Activated CD4-positive, alpha-beta T cell treated with anti-CD3 and anti-CD28 coated beads, Interleukin-2, amount 10 ng/mL, durations not matched to agents 24 days and 14 days (primary cell): ENCODE data around the gene GTPBP10. TPM values are rescaled to one million over a fixed set of nuclear protein-coding genes. Genes with fewer than 3 reads are reported as not detected.

Source experiments
- DNase-seq: peaks from one replicate; pipeline ENCODE4 v3.0.0; 2022
- H3K27ac Mint-ChIP-seq: one replicate; pipeline ENCODE4 v1.8.0; 2022; ENCODE audit warnings: mild to moderate bottlenecking, mixed read lengths
- H3K27me3 Mint-ChIP-seq: one replicate; pipeline ENCODE4 v1.8.0; 2022; ENCODE audit warnings: mixed read lengths
- H3K36me3 Mint-ChIP-seq: one replicate; pipeline ENCODE4 v1.8.0; 2022; ENCODE audit warnings: low read depth, mild to moderate bottlenecking, mixed read lengths
- H3K4me1 Mint-ChIP-seq: one replicate; pipeline ENCODE4 v1.8.0; 2021; ENCODE audit warnings: mixed read lengths
- H3K4me3 Mint-ChIP-seq: one replicate; pipeline ENCODE4 v1.8.0; 2022; ENCODE audit warnings: mild to moderate bottlenecking, moderate library complexity, mixed read lengths
- H3K9me3 Mint-ChIP-seq: one replicate; pipeline ENCODE4 v1.8.0; 2021; ENCODE audit warnings: mixed read lengths
- intact Hi-C: fragments of 100-400 bp; cut with micrococcal nuclease; formaldehyde crosslinking; loops from one replicate; pipeline ENCODE4 v1.15.1; 2023
- total RNA-seq: library from RNA; stranded (reverse); gene quantifications from 2 replicates; pipeline ENCODE4 v1.2.3, GENCODE V29; 2022

The GTPBP10 gene
- 37.1 and 37.7 TPM in 2 replicates for total RNA-seq

- Mint-ChIP-seq H3K27ac (peak within 1 kb of the TSS; percentile 99), H3K9me3 (peaks cover 3% of the 10 kb centered on the region), H3K4me3 (peak within 1 kb of the TSS; percentile 97), H3K4me1 (peaks cover 31% of the 10 kb centered on the region), H3K36me3 (peaks cover 23% of the 10 kb centered on the region), H3K27me3 (peaks cover 2% of the 10 kb centered on the region)
- intact Hi-C loops, result loop anchor here (1.0 to 2.0 kb wide), 3 partner anchors 57 to 101 kb away; partner anchors contain the start of genes CFAP69 and CLDN12
- peak; percentile 98 for DNase-seq
Observed at GRCh38 chr7:90346336-90347125, at the start of gene GTPBP10. GTPBP10 (plus strand) TSS chr7:90346716; CDS start chr7:90346742, 26 bp downstream.

GRCh38 chr7:90298145-90299038 lies 48.1 kb upstream of the GTPBP10 start:
- Mint-ChIP-seq H3K4me3 (no peak overlapping the region), H3K27ac (no peak overlapping the region), H3K27me3 (peaks cover 20% of the 10 kb centered on the region), H3K36me3 (no peaks in the 10 kb centered on the region), H3K9me3 (no peaks in the 10 kb centered on the region), H3K4me1 (no peaks in the 10 kb centered on the region)
- intact Hi-C loops, result no loop called here
- no peak for DNase-seq

- Mint-ChIP-seq H3K4me3 (no peak overlapping the region), H3K4me1 (no peaks in the 10 kb centered on the region)
- intact Hi-C loops, result no loop called here
Observed at GRCh38 chr7:90303241-90303640, 43.3 kb upstream of the GTPBP10 start.

GRCh38 chr7:90309872-90310271 lies 36.6 kb upstream of the GTPBP10 start:
- Mint-ChIP-seq H3K4me1 (no peaks in the 10 kb centered on the region), H3K27me3 (peaks cover 18% of the 10 kb centered on the region), H3K36me3 (no peaks in the 10 kb centered on the region), H3K27ac (no peak overlapping the region), H3K4me3 (no peak overlapping the region), H3K9me3 (no peaks in the 10 kb centered on the region)
- no peak for DNase-seq
- intact Hi-C loops, result no loop called here

More at GRCh38 chr7:90303241-90303640, 43.3 kb upstream of the GTPBP10 start:
- no peak overlapping the region for H3K27ac Mint-ChIP-seq
- no peaks in the 10 kb centered on the region for H3K9me3 Mint-ChIP-seq
- peaks cover 21% of the 10 kb centered on the region for H3K27me3 Mint-ChIP-seq
- no peaks in the 10 kb centered on the region for H3K36me3 Mint-ChIP-seq
- no peak for DNase-seq

GRCh38 chr7:90311175-90311574 lies 35.3 kb upstream of the GTPBP10 start:
- Mint-ChIP-seq H3K9me3 (no peaks in the 10 kb centered on the region), H3K4me3 (no peak overlapping the region), H3K27me3 (peaks cover 24% of the 10 kb centered on the region), H3K36me3 (no peaks in the 10 kb centered on the region), H3K4me1 (no peaks in the 10 kb centered on the region), H3K27ac (no peak overlapping the region)
- no peak for DNase-seq
- intact Hi-C loops, result no loop called here

GRCh38 chr7:90312745-90313144 lies 33.8 kb upstream of the GTPBP10 start:
- DNase-seq, result no peak
- intact Hi-C loops, result loop anchor here (2.0 kb wide), 1 partner anchor 114 kb away; no protein-coding TSS in a partner anchor
- no peak overlapping the region for H3K4me3 Mint-ChIP-seq
- peaks cover 34% of the 10 kb centered on the region for H3K27me3 Mint-ChIP-seq
- H3K27ac Mint-ChIP-seq, result no peak overlapping the region
- no peaks in the 10 kb centered on the region for H3K4me1 Mint-ChIP-seq
- H3K36me3 Mint-ChIP-seq, result no peaks in the 10 kb centered on the region
- no peaks in the 10 kb centered on the region for H3K9me3 Mint-ChIP-seq

GRCh38 chr7:90313907-90314306 lies 32.6 kb upstream of the GTPBP10 start:
- Mint-ChIP-seq H3K4me3 (no peak overlapping the region), H3K4me1 (no peaks in the 10 kb centered on the region), H3K9me3 (no peaks in the 10 kb centered on the region), H3K27ac (no peak overlapping the region), H3K36me3 (no peaks in the 10 kb centered on the region), H3K27me3 (peaks cover 39% of the 10 kb centered on the region)
- intact Hi-C loops, result loop anchor here (2.0 kb wide), 1 partner anchor 113 kb away; no protein-coding TSS in a partner anchor
- DNase-seq, result no peak

GRCh38 chr7:90320014-90320413 lies 26.5 kb upstream of the GTPBP10 start:
- no peak for DNase-seq
- Mint-ChIP-seq H3K27me3 (peaks cover 62% of the 10 kb centered on the region), H3K36me3 (no peaks in the 10 kb centered on the region), H3K9me3 (no peaks in the 10 kb centered on the region), H3K27ac (no peak overlapping the region), H3K4me1 (peaks cover 2% of the 10 kb centered on the region), H3K4me3 (no peak overlapping the region)
- intact Hi-C loops, result no loop called here

- peak overlapping the region; percentile 25 for H3K4me3 Mint-ChIP-seq
- H3K4me1 Mint-ChIP-seq, result peaks cover 2% of the 10 kb centered on the region
Observed at GRCh38 chr7:90320418-90320800, 26.1 kb upstream of the GTPBP10 start.

GRCh38 chr7:90320801-90321494 lies 25.6 kb upstream of the GTPBP10 start, which contains the start of gene FAM237B:
FAM237B (minus strand) TSS chr7:90321304; CDS start chr7:90319748, 1,556 bp downstream.
- Mint-ChIP-seq H3K9me3 (no peaks in the 10 kb centered on the region), H3K4me1 (peaks cover 2% of the 10 kb centered on the region), H3K27ac (no peak within 1 kb of the TSS), H3K4me3 (peak within 1 kb of the TSS; percentile 37), H3K36me3 (no peaks in the 10 kb centered on the region), H3K27me3 (peaks cover 56% of the 10 kb centered on the region)
- DNase-seq, result no peak
- intact Hi-C loops, result no loop called here

More at GRCh38 chr7:90320418-90320800, 26.1 kb upstream of the GTPBP10 start:
- H3K27ac Mint-ChIP-seq, result no peak overlapping the region
- peaks cover 58% of the 10 kb centered on the region for H3K27me3 Mint-ChIP-seq
- no peaks in the 10 kb centered on the region for H3K36me3 Mint-ChIP-seq
- H3K9me3 Mint-ChIP-seq, result no peaks in the 10 kb centered on the region
- DNase-seq, result no peak
- intact Hi-C loops, result no loop called here

- H3K9me3 Mint-ChIP-seq, result no peaks in the 10 kb centered on the region
- H3K4me1 Mint-ChIP-seq, result peaks cover 2% of the 10 kb centered on the region
- no peak overlapping the region for H3K4me3 Mint-ChIP-seq
- peaks cover 44% of the 10 kb centered on the region for H3K27me3 Mint-ChIP-seq
- no peaks in the 10 kb centered on the region for H3K36me3 Mint-ChIP-seq
- intact Hi-C loops, result no loop called here
- no peak overlapping the region for H3K27ac Mint-ChIP-seq
- DNase-seq, result no peak
Observed at GRCh38 chr7:90322837-90323236, 23.7 kb upstream of the GTPBP10 start.

- Mint-ChIP-seq H3K27me3 (peaks cover 22% of the 10 kb centered on the region), H3K36me3 (no peaks in the 10 kb centered on the region), H3K9me3 (no peaks in the 10 kb centered on the region), H3K27ac (no peak overlapping the region), H3K4me3 (no peak overlapping the region), H3K4me1 (no peaks in the 10 kb centered on the region)
- intact Hi-C loops, result no loop called here
- no peak for DNase-seq
Observed at GRCh38 chr7:90326500-90326899, 20.0 kb upstream of the GTPBP10 start.

- no peaks in the 10 kb centered on the region for H3K4me1 Mint-ChIP-seq
- no peak overlapping the region for H3K4me3 Mint-ChIP-seq
- H3K36me3 Mint-ChIP-seq, result no peaks in the 10 kb centered on the region
- no peak for DNase-seq
- H3K27ac Mint-ChIP-seq, result no peak overlapping the region
- intact Hi-C loops, result no loop called here
- H3K27me3 Mint-ChIP-seq, result peaks cover 9% of the 10 kb centered on the region
- H3K9me3 Mint-ChIP-seq, result no peaks in the 10 kb centered on the region
Observed at GRCh38 chr7:90334193-90334843, 12.2 kb upstream of the GTPBP10 start.
